Adrenal gland (tissue), 12 donors: ENCODE data around the gene WDFY4. TPM values are rescaled to one million over a fixed set of nuclear protein-coding genes. Genes with fewer than 3 reads are reported as not detected.
"Not testable (repeated sequence)": the region's sequence is repeated elsewhere in the genome, so short reads cannot be mapped to it uniquely, and the experiment has no call there.

Source experiments
- DNase-seq, 7 donors: peaks; one replicate each; pipeline ENCODE4 v3.0.0-alpha.2; 2019 to 2020
- H3K27ac ChIP-seq, 5 donors: fragments of 200-600 bp; sonication (generic) in 4 of 5; 1 replicate in 3 of 5; 2 replicates in 2 of 5; pipeline versions ENCODE4 v1.5.1 to v1.8.0; 2016 to 2020; ENCODE audit warnings: mild to moderate bottlenecking in 1 of 5
- H3K27me3 ChIP-seq: fragments of 200-600 bp; 2 replicates; pipeline ENCODE4 v1.8.0; 2021
- H3K36me3 ChIP-seq, 2 donors: fragments of 200-600 bp; replicated peaks in 1 of 2; 1 replicate in 1 of 2; 2 replicates in 1 of 2; pipeline versions ENCODE4 v1.5.1 to v1.8.0; 2018 to 2022
- H3K4me1 ChIP-seq, 2 donors: fragments of 200-600 bp; replicated peaks in 1 of 2; 1 replicate in 1 of 2; 2 replicates in 1 of 2; pipeline versions ENCODE4 v1.5.1 to v1.8.0; 2018 to 2021
- H3K4me3 ChIP-seq, 4 donors: fragments of 200-600 bp; sonication (generic) in 3 of 4; one replicate each; pipeline ENCODE4 v1.5.1; 2016 to 2018
- H3K9me3 ChIP-seq, 3 donors: fragments of 200-600 bp; sonication (generic) in 1 of 3; replicated peaks in 1 of 3; 1 replicate in 2 of 3; 2 replicates in 1 of 3; pipeline versions ENCODE4 v1.5.1 to v1.8.0; 2016 to 2021
- POLR2A ChIP-seq, 2 donors: fragments of 450-650 bp; IDR thresholded peaks; one replicate each; pipeline ENCODE4 v1.6.1; 2017; ENCODE audit warnings: antibody characterized with exemption in 2 of 2, mild to moderate bottlenecking in 2 of 2, moderate library complexity in 1 of 2
- WGBS, 4 donors: extraction: QIAGEN DNeasy Blood & Tissue Kit in 2 of 4; methylation state at CpG; one replicate each; pipeline versions ENCODE4 v1.1.5 to v1.1.7; 2013 to 2017; 5-methylcytosine and 5-hydroxymethylcytosine counted together
- intact Hi-C, 2 donors: fragments of 100-400 bp; cut with DNase I; formaldehyde crosslinking; loops; one replicate each; pipeline versions ENCODE4 v1.14.1 to v1.15.0; 2022 to 2023
- polyA plus RNA-seq, 3 donors: library from polyadenylated mRNA; stranded (reverse); fragments of 200-250 nt in 2 of 3; fragments of 350-450 nt in 1 of 3; fragmentation: Illumina TruSeq in 1 of 3; extraction: RNeasy Lipid Tissue Mini Kit (QIAGEN cat#74804) in 1 of 3; gene quantifications; one replicate each; pipeline ENCODE4 v1.2.3, GENCODE V29; 2013 to 2014
- total RNA-seq, 9 donors: library from RNA; depleted of rRNA in 4 of 9; stranded (reverse); fragments of >200 nt in 4 of 9; fragments of 120-200 nt in 1 of 9; fragmentation: NEBNext Ultra II Directional in 1 of 9; extraction: Animal tissue kit (Norgen Biotek cat#: 25700) in 1 of 9; gene quantifications; one replicate each; pipeline versions ENCODE4 v1.1.0 to v1.2.4, GENCODE V29; 2013 to 2023
- TF ChIP-seq, protein P1 (sequence below), 6 experiments: fragments of 450-650 bp in 4 of 6; fragments of 200-600 bp in 2 of 6; sonication (generic) in 1 of 6; IDR thresholded peaks; 1 replicate in 5 of 6; 2 replicates in 1 of 6; pipeline versions ENCODE4 v1.5.1 to v1.8.0; 2016 to 2021; ENCODE audit warnings: antibody characterized with exemption in 6 of 6, mild to moderate bottlenecking in 2 of 6, moderate library complexity in 1 of 6
- donor health status: healthy with polysubstance abuse.
- donor health status: Bipolar disorder and iron deficiency.
- donor health status: DM: yes; HTN: yes; CAD: no.
- donor health status: DM: no; HTN: no; CAD: no.
- donor health status: DM: no; HTN: no; CAD: no.
- donor health status: DM: yes; HTN: yes; CAD: no.

Gene WDFY4
- total and polyA plus RNA-seq, 12 donors = 0.61 to 9.9 (median 5.7) TPM

DNA sequence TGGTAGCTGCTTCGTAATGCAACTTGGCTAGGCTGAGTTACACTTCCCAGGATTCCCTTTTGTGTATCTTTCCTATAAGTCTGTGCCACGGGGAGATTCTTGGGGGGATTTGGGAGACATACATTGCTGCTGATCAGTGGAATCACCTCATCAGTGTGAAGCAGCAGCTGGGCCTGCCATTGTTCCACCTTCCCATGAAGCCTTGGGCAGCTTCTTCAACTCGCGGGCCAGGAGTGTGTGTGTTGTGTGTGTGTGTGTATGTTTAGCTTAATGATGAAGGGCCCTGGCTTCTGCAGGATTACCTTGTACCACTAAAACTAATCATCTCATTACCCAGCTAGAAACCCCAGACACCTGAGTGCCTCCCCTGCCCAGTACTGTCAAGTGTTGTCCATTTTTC, 46.5 kb upstream of the WDFY4 start:
- no peaks in the 10 kb centered on the region for H3K9me3 ChIP-seq
- no peak overlapping the region for H3K4me3 ChIP-seq
- WGBS, 4 donors = 68 to 100% (median 86%) methylated on average over 1 to 4 of the region's 4 CpGs
- DNase-seq = no peak
- TF ChIP-seq, protein P1, sequence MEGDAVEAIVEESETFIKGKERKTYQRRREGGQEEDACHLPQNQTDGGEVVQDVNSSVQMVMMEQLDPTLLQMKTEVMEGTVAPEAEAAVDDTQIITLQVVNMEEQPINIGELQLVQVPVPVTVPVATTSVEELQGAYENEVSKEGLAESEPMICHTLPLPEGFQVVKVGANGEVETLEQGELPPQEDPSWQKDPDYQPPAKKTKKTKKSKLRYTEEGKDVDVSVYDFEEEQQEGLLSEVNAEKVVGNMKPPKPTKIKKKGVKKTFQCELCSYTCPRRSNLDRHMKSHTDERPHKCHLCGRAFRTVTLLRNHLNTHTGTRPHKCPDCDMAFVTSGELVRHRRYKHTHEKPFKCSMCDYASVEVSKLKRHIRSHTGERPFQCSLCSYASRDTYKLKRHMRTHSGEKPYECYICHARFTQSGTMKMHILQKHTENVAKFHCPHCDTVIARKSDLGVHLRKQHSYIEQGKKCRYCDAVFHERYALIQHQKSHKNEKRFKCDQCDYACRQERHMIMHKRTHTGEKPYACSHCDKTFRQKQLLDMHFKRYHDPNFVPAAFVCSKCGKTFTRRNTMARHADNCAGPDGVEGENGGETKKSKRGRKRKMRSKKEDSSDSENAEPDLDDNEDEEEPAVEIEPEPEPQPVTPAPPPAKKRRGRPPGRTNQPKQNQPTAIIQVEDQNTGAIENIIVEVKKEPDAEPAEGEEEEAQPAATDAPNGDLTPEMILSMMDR (IDR thresholded peaks at IDR 0.05) = no peak
- TF ChIP-seq POLR2A (IDR thresholded peaks at IDR 0.05) = no peak
- H3K27ac ChIP-seq = peak overlapping the region in 1 of 5 donors; percentile 1
- intact Hi-C loops = no loop called here
- H3K4me1 ChIP-seq = peaks cover 0 to 4% of the 10 kb centered on the region in 2 donors
- no peaks in the 10 kb centered on the region for H3K27me3 ChIP-seq
- H3K36me3 ChIP-seq = no peaks in the 10 kb centered on the region

GRCh38 chr10:48638739-48639527, 45.7 kb upstream of the WDFY4 start:
- Histone ChIP-seq H3K27ac (peak overlapping the region in 1 of 5 donors; percentile 48), H3K36me3 (no peaks in the 10 kb centered on the region), H3K4me1 (peaks cover 0 to 4% of the 10 kb centered on the region in 2 donors), H3K4me3 (no peak overlapping the region), H3K9me3 (no peaks in the 10 kb centered on the region), H3K27me3 (no peaks in the 10 kb centered on the region)
- TF ChIP-seq, protein P1 (IDR thresholded peaks at IDR 0.05) = no peak
- TF ChIP-seq POLR2A (IDR thresholded peaks at IDR 0.05) = no peak
- intact Hi-C loops = no loop called here
- no peak for DNase-seq
- 66 to 70% (median 69%) methylated on average over 4 of the region's 4 CpGs for WGBS, 4 donors

GRCh38 chr10:48639632-48640031, 45.0 kb upstream of the WDFY4 start:
- Histone ChIP-seq H3K4me1 (peaks cover 0 to 3% of the 10 kb centered on the region in 2 donors), H3K27me3 (no peaks in the 10 kb centered on the region), H3K9me3 (no peaks in the 10 kb centered on the region), H3K27ac (peak overlapping the region in 1 of 5 donors; percentile 48), H3K36me3 (no peaks in the 10 kb centered on the region), H3K4me3 (no peak overlapping the region)
- TF ChIP-seq, protein P1 (IDR thresholded peaks at IDR 0.05) = no peak
- TF ChIP-seq POLR2A (IDR thresholded peaks at IDR 0.05) = no peak
- intact Hi-C loops = no loop called here
- no peak for DNase-seq
- WGBS, 4 donors = 42 to 73% (median 63%) methylated on average over 1 of the region's 1 CpG

DNA sequence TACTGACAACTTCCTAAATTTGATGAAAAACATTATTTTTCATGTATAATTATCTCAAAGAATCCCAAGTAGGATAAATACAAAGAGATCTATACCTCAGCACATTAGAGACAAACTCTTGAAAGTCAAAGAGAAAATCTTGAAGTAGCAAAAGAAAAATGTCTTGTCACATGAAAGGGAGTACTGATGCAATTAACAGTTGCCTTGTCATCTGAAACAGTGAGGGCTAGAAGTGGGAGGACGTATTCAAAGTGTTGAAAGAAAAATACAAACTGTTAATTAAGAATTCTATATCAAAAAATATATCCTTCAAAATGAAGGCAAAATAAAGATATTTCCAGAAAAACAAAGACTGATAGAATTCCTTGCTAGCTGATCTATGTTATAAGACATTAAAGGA, 44.3 kb upstream of the WDFY4 start:
- intact Hi-C loops = no loop called here

GRCh38 chr10:48641099-48641690, 43.5 kb upstream of the WDFY4 start:
- DNase-seq, intact Hi-C loops, H3K9me3 ChIP-seq: not testable (repeated sequence)

More for the DNA sequence above, 44.3 kb upstream of the WDFY4 start:
- H3K27me3 ChIP-seq = no peaks in the 10 kb centered on the region
- no peak overlapping the region for H3K27ac ChIP-seq
- no peaks in the 10 kb centered on the region for H3K9me3 ChIP-seq
- DNase-seq = no peak
- no peaks in the 10 kb centered on the region for H3K36me3 ChIP-seq
- 41 to 68% (median 55%) methylated on average over 1 of the region's 1 CpG for WGBS, 4 donors
- H3K4me1 ChIP-seq = no peaks in the 10 kb centered on the region
- no peak overlapping the region for H3K4me3 ChIP-seq
- TF ChIP-seq POLR2A (IDR thresholded peaks at IDR 0.05) = no peak
- TF ChIP-seq, protein P1 (IDR thresholded peaks at IDR 0.05) = no peak

More at GRCh38 chr10:48641099-48641690, 43.5 kb upstream of the WDFY4 start:
- H3K36me3 ChIP-seq, H3K27me3 ChIP-seq, H3K4me1 ChIP-seq, H3K4me3 ChIP-seq, H3K27ac ChIP-seq: not testable (repeated sequence)
- WGBS, 4 donors = 86 to 88% (median 86%) methylated on average over 4 of the region's 4 CpGs
